ENCODE measurements around the gene NUDT8.
"Not testable (repeated sequence)": the region's sequence is repeated elsewhere in the genome, so short reads cannot be mapped to it uniquely, and the experiment has no call there.

NUDT8 gene

GRCh38 chr11:67628710-67629385 lies 889 bp downstream of the NUDT8 start:
- no peak for DNase-seq (ENCODE audit: low read depth in 2 of 2)

GRCh38 chr11:67627812-67628624 lies 1.7 kb downstream of the NUDT8 start:
- no peak for DNase-seq (ENCODE audit: low read depth in 2 of 2)

- no peak for DNase-seq (ENCODE audit: low read depth in 2 of 2)
Observed at GRCh38 chr11:67627441-67627811, 2.3 kb downstream of the NUDT8 start.

- no peak for DNase-seq (ENCODE audit: low read depth in 2 of 2)
Observed at GRCh38 chr11:67626970-67627369, 2.8 kb downstream of the NUDT8 start.

GRCh38 chr11:67626131-67626833 lies 3.5 kb downstream of the NUDT8 start:
- not testable (repeated sequence) for DNase-seq (ENCODE audit: low read depth in 2 of 2)

- DNase-seq (ENCODE audit: low read depth in 2 of 2), result not testable (repeated sequence)
Observed at GRCh38 chr11:67623795-67624194, 5.9 kb downstream of the NUDT8 start.

GRCh38 chr11:67622905-67623304 lies 6.8 kb downstream of the NUDT8 start:
- DNase-seq (ENCODE audit: low read depth in 2 of 2), result not testable (repeated sequence)

- not testable (repeated sequence) for DNase-seq (ENCODE audit: low read depth in 2 of 2)
Observed at GRCh38 chr11:67621928-67622327, 7.8 kb downstream of the NUDT8 start.

GRCh38 chr11:67620621-67621020 lies 9.1 kb downstream of the NUDT8 start:
- DNase-seq (ENCODE audit: low read depth in 2 of 2), result not testable (repeated sequence)

- not testable (repeated sequence) for DNase-seq (ENCODE audit: low read depth in 2 of 2)
Observed at GRCh38 chr11:67619683-67620618, 9.8 kb downstream of the NUDT8 start.

GRCh38 chr11:67618901-67619659 lies 10.7 kb downstream of the NUDT8 start:
- DNase-seq (ENCODE audit: low read depth in 2 of 2), result not testable (repeated sequence)

- no peak for DNase-seq (ENCODE audit: low read depth in 2 of 2)
Observed at GRCh38 chr11:67617243-67617953, 12.3 kb downstream of the NUDT8 start.

- DNase-seq (ENCODE audit: low read depth in 2 of 2), result no peak
Observed at GRCh38 chr11:67616431-67617242, 13.1 kb downstream of the NUDT8 start.

GRCh38 chr11:67615728-67616430 lies 13.9 kb downstream of the NUDT8 start:
- DNase-seq (ENCODE audit: low read depth in 2 of 2), result no peak

- no peak for DNase-seq (ENCODE audit: low read depth in 2 of 2)
Observed at GRCh38 chr11:67614730-67615714, 14.7 kb downstream of the NUDT8 start.

- peak; percentile 80 to 84 for DNase-seq (ENCODE audit: low read depth in 2 of 2)
Observed at GRCh38 chr11:67613960-67614715, 15.6 kb downstream of the NUDT8 start.

Measured in stimulated activated CD8-positive, alpha-beta memory T cell treated with anti-CD3 and anti-CD28 coated beads, Interleukin-7, amount 100 ng/mL, for 4 hours (primary cell).